Bronchial epithelial cell (primary cell): ENCODE data around the gene NEK11. TPM values are rescaled to one million over a fixed set of nuclear protein-coding genes. Genes with fewer than 3 reads are reported as not detected.

Experiments
- DNase-seq: peaks from one replicate; pipeline ENCODE4 v3.0.0-alpha.2; 2010; ENCODE audit warnings: low read depth
- FAIRE-seq: peaks from 2 replicates; lab custom pipeline; 2011; peaks lifted over from hg19 to GRCh38; lab: Jason Lieb, UNC
- H3K27me3 ChIP-seq: 2 replicates; pipeline ENCODE4 v1.5.1; 2011; ENCODE audit warnings: low read length; ENCODE audit not compliant: control insufficient read depth, insufficient read depth
- H3K36me3 ChIP-seq: 2 replicates; pipeline ENCODE4 v1.5.1; 2011; ENCODE audit warnings: low read length; ENCODE audit not compliant: control insufficient read depth, insufficient read depth
- H3K4me3 ChIP-seq: 2 replicates; pipeline ENCODE4 v1.5.1; 2011; ENCODE audit warnings: mild to moderate bottlenecking, low read depth, low read length, control low read depth
- total RNA-seq: library from RNA; depleted of rRNA; stranded (reverse); fragments of >200 nt; gene quantifications from 2 replicates; pipeline ENCODE4 v1.2.1, GENCODE V29; 2014
- TF ChIP-seq, protein P1 (sequence below): IDR thresholded peaks from 2 replicates; pipeline ENCODE4 v1.5.1; 2011; ENCODE audit warnings: mild to moderate bottlenecking, moderate library complexity, low read length, control low read depth, inconsistent platforms; ENCODE audit not compliant: insufficient read depth, severe bottlenecking

Gene NEK11
- total RNA-seq, 1 donor from 2014 or later, result 2.1 TPM

DNA sequence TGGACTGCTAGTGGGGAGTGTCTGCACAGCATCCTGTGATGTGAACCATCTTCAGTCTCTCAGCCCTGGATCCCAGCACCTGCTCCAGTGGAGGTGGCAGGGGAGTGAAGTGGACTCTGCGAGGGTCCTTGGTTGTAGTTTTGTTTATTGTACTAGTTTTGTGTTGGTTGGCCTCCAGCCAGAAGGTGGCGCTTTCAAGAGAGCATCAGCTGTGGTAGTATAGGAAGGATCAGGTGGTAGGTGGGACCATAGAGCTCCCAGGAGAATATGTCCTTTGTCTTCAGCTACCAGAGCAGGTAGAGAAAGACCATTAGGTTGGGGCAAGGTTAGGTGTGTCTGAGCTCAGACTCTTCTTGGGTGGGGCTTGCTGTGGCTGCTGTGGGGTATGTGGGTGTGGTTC lies 20.9 kb downstream of the NEK11 start:
- H3K27me3 ChIP-seq, result no peaks in the 10 kb centered on the region
- no peaks in the 10 kb centered on the region for H3K36me3 ChIP-seq
- no peak for FAIRE-seq
- DNase-seq, result no peak
- TF ChIP-seq, protein P1, sequence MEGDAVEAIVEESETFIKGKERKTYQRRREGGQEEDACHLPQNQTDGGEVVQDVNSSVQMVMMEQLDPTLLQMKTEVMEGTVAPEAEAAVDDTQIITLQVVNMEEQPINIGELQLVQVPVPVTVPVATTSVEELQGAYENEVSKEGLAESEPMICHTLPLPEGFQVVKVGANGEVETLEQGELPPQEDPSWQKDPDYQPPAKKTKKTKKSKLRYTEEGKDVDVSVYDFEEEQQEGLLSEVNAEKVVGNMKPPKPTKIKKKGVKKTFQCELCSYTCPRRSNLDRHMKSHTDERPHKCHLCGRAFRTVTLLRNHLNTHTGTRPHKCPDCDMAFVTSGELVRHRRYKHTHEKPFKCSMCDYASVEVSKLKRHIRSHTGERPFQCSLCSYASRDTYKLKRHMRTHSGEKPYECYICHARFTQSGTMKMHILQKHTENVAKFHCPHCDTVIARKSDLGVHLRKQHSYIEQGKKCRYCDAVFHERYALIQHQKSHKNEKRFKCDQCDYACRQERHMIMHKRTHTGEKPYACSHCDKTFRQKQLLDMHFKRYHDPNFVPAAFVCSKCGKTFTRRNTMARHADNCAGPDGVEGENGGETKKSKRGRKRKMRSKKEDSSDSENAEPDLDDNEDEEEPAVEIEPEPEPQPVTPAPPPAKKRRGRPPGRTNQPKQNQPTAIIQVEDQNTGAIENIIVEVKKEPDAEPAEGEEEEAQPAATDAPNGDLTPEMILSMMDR, result no peak
- no peak overlapping the region for H3K4me3 ChIP-seq

DNA sequence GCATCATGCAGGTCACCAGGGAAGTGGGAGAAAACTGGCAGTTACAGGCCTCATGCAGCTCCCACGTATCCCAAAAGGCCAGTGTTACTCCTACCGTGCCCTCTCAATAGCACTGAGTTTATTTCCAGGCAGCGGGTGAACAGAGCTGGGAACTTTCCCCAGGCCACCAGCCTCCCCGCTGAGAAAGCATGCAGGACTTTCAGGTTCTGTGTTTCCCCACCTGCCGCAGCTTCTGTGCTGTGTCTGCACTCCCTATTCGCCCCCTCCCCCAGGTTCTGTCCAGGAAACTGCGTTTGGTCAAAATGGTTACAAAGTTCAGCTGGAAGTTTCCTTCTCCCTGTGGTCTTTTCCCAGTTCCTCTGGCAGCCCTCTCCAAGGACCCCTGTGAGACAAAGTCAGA lies 21.4 kb downstream of the NEK11 start:
- H3K27me3 ChIP-seq, result no peaks in the 10 kb centered on the region
- H3K36me3 ChIP-seq, result no peaks in the 10 kb centered on the region
- TF ChIP-seq, protein P1, result no peak
- no peak overlapping the region for H3K4me3 ChIP-seq
- FAIRE-seq (no peak), DNase-seq (no peak)

DNA sequence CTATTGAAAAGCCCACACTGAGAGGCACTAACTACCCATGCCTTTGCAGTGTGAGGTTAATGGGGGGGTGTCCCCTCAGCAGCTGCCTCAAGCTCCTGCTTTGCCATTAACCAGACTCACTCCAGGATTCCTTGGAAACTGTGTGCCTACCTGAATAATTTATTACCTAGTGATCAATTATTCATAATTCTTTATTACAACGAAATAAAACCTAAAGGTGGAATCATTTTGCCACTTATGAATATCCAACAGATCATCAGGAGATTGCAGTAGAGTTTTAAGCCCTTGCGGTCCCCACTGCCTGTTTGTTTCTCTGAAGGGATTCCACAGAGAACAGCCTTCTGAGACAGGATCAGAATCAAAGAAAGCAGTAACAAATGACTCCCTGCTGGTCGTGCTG lies 23.3 kb downstream of the NEK11 start:
- no peaks in the 10 kb centered on the region for H3K27me3 ChIP-seq
- TF ChIP-seq, protein P1, result no peak
- FAIRE-seq (no peak), DNase-seq (no peak)
- H3K36me3 ChIP-seq, result no peaks in the 10 kb centered on the region
- H3K4me3 ChIP-seq, result no peak overlapping the region

DNA sequence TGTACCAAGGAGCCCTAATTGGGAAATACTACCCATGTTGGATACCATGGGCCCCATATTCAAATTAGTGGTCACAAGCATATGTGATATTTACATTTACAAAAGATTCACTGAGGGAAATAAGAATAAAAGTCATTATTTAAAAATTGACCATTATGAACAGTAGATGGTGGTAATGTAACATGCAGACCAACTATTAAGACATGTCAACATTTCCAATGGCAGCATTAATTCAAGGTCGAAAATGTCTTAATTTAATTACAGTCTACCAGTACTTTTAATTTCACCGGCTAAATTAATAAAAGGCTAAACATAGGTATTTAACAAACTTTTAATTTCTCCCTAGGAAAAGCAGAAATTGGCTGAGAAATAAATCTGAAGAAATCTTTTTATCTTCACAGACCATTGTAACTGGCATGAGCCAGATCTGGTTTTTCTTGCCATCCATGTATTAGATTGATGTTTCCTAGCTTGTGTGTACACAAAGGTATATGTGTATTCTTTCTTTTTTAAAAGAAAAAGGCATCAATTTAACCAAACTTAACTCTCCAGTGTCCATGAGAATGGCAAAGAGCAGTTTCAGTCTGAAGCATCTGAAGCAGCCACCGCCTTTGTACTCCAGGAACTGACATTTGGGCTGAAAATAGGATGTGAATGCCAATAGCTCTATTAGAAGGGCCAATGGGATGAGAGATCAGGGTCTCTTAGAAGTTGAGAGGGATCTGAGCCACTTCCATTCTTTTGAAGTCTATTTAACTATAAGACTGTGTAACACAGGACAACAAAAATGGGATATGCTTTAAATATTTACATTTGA lies 26.6 kb downstream of the NEK11 start:
- no peak for FAIRE-seq
- no peak overlapping the region for H3K4me3 ChIP-seq
- TF ChIP-seq, protein P1, result no peak

DNA sequence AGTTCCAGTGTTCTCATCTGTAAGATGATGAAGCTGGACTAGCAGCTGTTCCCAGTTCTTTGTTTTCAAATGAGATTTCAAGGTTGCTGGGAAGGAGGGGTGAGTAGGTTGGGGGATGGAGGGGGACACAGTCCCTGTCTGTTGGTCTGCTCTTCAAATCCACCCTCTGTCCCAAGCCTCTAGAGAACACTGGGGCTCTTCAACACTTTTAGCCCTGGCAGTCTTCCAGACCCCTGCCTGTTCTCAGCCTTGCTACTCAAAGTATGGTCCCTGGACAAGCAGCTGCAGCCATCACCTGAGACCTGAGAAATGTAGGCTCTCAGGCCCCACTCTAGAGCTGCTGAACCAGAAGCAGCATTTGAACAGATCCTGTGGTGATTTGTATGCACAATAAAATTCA lies 41.3 kb downstream of the NEK11 start:
- DNase-seq, result no peak
- TF ChIP-seq, protein P1, result no peak
- Histone ChIP-seq H3K27me3 (no peaks in the 10 kb centered on the region), H3K36me3 (no peaks in the 10 kb centered on the region), H3K4me3 (no peak overlapping the region)
- no peak for FAIRE-seq

More for the DNA sequence above, 26.6 kb downstream of the NEK11 start:
- Histone ChIP-seq H3K36me3 (no peaks in the 10 kb centered on the region), H3K27me3 (no peaks in the 10 kb centered on the region)
- DNase-seq, result peak; percentile 17
